Transverse colon (tissue), 4 donors: ENCODE measurements around the gene ANKRD30B. TPM values are rescaled to one million over a fixed set of nuclear protein-coding genes. Genes with fewer than 3 reads are reported as not detected.
"Not testable (repeated sequence)": the region's sequence is repeated elsewhere in the genome, so short reads cannot be mapped to it uniquely, and the experiment has no call there.

Experiments used
- DNase-seq: peaks from one replicate; pipeline ENCODE4 v3.0.0-alpha.2; 2019
- H3K27ac ChIP-seq, 4 donors: fragments of 200-600 bp; sonication (generic); 2 replicates each; pipeline ENCODE4 v1.5.1; 2016 to 2018; ENCODE audit warnings: inconsistent platforms in 4 of 4
- H3K27me3 ChIP-seq: fragments of 200-600 bp; sonication (generic); 2 replicates; pipeline ENCODE4 v1.5.1; 2017; ENCODE audit warnings: inconsistent platforms
- H3K36me3 ChIP-seq, 4 donors: fragments of 200-600 bp; sonication (generic); 2 replicates each; pipeline ENCODE4 v1.5.1; 2017 to 2019; ENCODE audit warnings: inconsistent platforms in 4 of 4
- H3K4me1 ChIP-seq, 4 donors: fragments of 200-600 bp; sonication (generic); 2 replicates each; pipeline ENCODE4 v1.5.1; 2017 to 2020; ENCODE audit warnings: inconsistent platforms in 4 of 4
- H3K4me3 ChIP-seq, 4 donors: fragments of 200-600 bp; sonication (generic); 1 replicate in 1 of 4; 2 replicates in 3 of 4; pipeline versions ENCODE4 v1.5.1 to v1.6.1; 2017 to 2019; ENCODE audit warnings: inconsistent platforms in 4 of 4
- H3K9me3 ChIP-seq, 2 donors: fragments of 200-600 bp; sonication (generic); 2 replicates each; pipeline ENCODE4 v1.5.1; 2017 to 2019; ENCODE audit warnings: inconsistent platforms in 2 of 2
- EP300 ChIP-seq: sonication (generic); formaldehyde crosslinking; IDR thresholded peaks from one replicate; pipeline ENCODE4 v1.6.1; 2017; ENCODE audit warnings: antibody characterized with exemption, low read depth
- POLR2A ChIP-seq: fragments of 450-650 bp; IDR thresholded peaks from one replicate; pipeline ENCODE4 v1.6.1; 2016; ENCODE audit warnings: antibody characterized with exemption, mild to moderate bottlenecking, moderate library complexity
- POLR2AphosphoS5 ChIP-seq, 3 donors: sonication (generic); formaldehyde crosslinking; IDR thresholded peaks; one replicate each; pipeline ENCODE4 v1.6.1; 2016; ENCODE audit warnings: antibody characterized with exemption in 3 of 3
- WGBS, 2 donors: methylation state at CpG; one replicate each; pipeline ENCODE4 v1.1.5; 2018; ENCODE audit warnings: low coverage in 1 of 2; 5-methylcytosine and 5-hydroxymethylcytosine counted together
- in situ Hi-C, 4 donors: fragments of 200-750 bp; cut with MboI; loops; one replicate each; pipeline versions ENCODE4 v1.15.0 to v1.15.1; 2017; ENCODE audit warnings: low sequenced_read_pairs in 3 of 4, low pct_ligation_motif_present in 1 of 4, low pct_unique_long_range_greater_than_20kb in 1 of 4
- intact Hi-C: fragments of 100-400 bp; cut with DNase I; formaldehyde crosslinking; loops from one replicate; pipeline ENCODE4 v1.15.1; 2023; ENCODE audit warnings: low total_unique reads
- total RNA-seq, 4 donors: library from RNA; depleted of rRNA; stranded (reverse); fragments of >200 nt; gene quantifications; one replicate each; pipeline ENCODE4 v1.1.0, GENCODE V29; 2016
- TF ChIP-seq, protein P1 (sequence below), 5 experiments: fragments of 200-600 bp in 3 of 5; fragments of 450-650 bp in 2 of 5; sonication (generic) in 3 of 5; IDR thresholded peaks; 1 replicate in 2 of 5; 2 replicates in 3 of 5; pipeline ENCODE4 v1.5.1; 2016 to 2017; ENCODE audit warnings: antibody characterized with exemption in 5 of 5, inconsistent platforms in 3 of 5, mild to moderate bottlenecking in 2 of 5, moderate library complexity in 1 of 5

ANKRD30B gene
- total RNA-seq, 4 donors from 2014 or later: 0.79 TPM; not detected in 3

DNA sequence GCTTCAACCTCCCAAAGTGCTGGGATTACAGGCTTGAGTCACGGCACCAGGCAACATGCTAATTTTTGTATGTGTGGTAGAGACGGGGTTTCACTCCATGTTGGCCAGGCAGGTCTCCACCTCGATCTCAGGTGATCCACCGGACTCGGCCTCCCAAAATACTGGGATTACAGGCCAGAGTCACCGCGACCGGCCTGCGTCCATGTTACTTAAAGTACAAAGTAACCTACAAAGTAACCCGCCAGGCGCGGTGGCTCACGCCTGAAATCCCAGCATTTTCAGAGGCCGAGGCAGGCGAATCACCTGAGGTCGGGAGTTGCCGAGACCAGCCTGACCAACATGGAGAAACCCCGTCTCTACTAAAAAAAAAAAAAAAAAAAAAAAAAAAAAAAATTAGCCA is 1.1 kb upstream of the ANKRD30B start:
- no peak for DNase-seq
- H3K27me3 ChIP-seq: peaks cover 13% of the 10 kb centered on the region
- 94% methylated on average over 18 of the region's 18 CpGs; no CpG with 5 or more reads in 1 of the 2 donors for WGBS, 2 donors
- H3K4me3 ChIP-seq: no peak overlapping the region
- in situ Hi-C loops: no loop called here
- intact Hi-C loops: loop anchor here (10.0 kb wide), 1 partner anchor 902 kb away; no protein-coding TSS in a partner anchor
- no peaks in the 10 kb centered on the region for H3K4me1 ChIP-seq
- H3K36me3 ChIP-seq: no peaks in the 10 kb centered on the region
- TF ChIP-seq EP300 (no peak), POLR2AphosphoS5 (IDR thresholded peaks at IDR 0.05) (no peak), POLR2A (no peak)
- TF ChIP-seq, protein P1, sequence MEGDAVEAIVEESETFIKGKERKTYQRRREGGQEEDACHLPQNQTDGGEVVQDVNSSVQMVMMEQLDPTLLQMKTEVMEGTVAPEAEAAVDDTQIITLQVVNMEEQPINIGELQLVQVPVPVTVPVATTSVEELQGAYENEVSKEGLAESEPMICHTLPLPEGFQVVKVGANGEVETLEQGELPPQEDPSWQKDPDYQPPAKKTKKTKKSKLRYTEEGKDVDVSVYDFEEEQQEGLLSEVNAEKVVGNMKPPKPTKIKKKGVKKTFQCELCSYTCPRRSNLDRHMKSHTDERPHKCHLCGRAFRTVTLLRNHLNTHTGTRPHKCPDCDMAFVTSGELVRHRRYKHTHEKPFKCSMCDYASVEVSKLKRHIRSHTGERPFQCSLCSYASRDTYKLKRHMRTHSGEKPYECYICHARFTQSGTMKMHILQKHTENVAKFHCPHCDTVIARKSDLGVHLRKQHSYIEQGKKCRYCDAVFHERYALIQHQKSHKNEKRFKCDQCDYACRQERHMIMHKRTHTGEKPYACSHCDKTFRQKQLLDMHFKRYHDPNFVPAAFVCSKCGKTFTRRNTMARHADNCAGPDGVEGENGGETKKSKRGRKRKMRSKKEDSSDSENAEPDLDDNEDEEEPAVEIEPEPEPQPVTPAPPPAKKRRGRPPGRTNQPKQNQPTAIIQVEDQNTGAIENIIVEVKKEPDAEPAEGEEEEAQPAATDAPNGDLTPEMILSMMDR (IDR thresholded peaks at IDR 0.05): no peak
- no peak overlapping the region for H3K27ac ChIP-seq
- H3K9me3 ChIP-seq: no peaks in the 10 kb centered on the region

- TF ChIP-seq, protein P1 (IDR thresholded peaks at IDR 0.05): no peak
- TF ChIP-seq POLR2AphosphoS5 (IDR thresholded peaks at IDR 0.05): no peak
- no peak for TF ChIP-seq POLR2A
- no peak for TF ChIP-seq EP300
- WGBS, 2 donors: 60 to 83% methylated on average over 3 to 15 of the region's 15 CpGs
- no peak overlapping the region for H3K27ac ChIP-seq
Observed at GRCh38 chr18:14748496-14748895, 524 bp downstream of the ANKRD30B start.

GRCh38 chr18:14763566-14763965 is 15.6 kb downstream of the ANKRD30B start:
- 77 to 94% methylated on average over 5 of the region's 5 CpGs for WGBS, 2 donors
- DNase-seq, H3K36me3 ChIP-seq, H3K9me3 ChIP-seq, H3K4me1 ChIP-seq, H3K27me3 ChIP-seq, in situ Hi-C loops, H3K27ac ChIP-seq, H3K4me3 ChIP-seq, intact Hi-C loops: not testable (repeated sequence)

More at GRCh38 chr18:14748496-14748895, 524 bp downstream of the ANKRD30B start:
- in situ Hi-C loops: no loop called here
- peaks cover 13% of the 10 kb centered on the region for H3K27me3 ChIP-seq
- no peaks in the 10 kb centered on the region for H3K9me3 ChIP-seq
- no peak for DNase-seq
- intact Hi-C loops: loop anchor here (10.0 kb wide), 1 partner anchor 904 kb away; no protein-coding TSS in a partner anchor
- H3K36me3 ChIP-seq: no peaks in the 10 kb centered on the region
- no peaks in the 10 kb centered on the region for H3K4me1 ChIP-seq
- H3K4me3 ChIP-seq: no peak overlapping the region

- in situ Hi-C loops (no loop called here), intact Hi-C loops (no loop called here)
- H3K4me1 ChIP-seq: no peaks in the 10 kb centered on the region
- no peak overlapping the region for H3K27ac ChIP-seq
- H3K9me3 ChIP-seq: no peaks in the 10 kb centered on the region
- no peaks in the 10 kb centered on the region for H3K27me3 ChIP-seq
- TF ChIP-seq POLR2AphosphoS5 (IDR thresholded peaks at IDR 0.05) (no peak), EP300 (no peak), POLR2A (no peak)
- TF ChIP-seq, protein P1 (IDR thresholded peaks at IDR 0.05): no peak
- no peak for DNase-seq
- H3K36me3 ChIP-seq: no peaks in the 10 kb centered on the region
- H3K4me3 ChIP-seq: no peak overlapping the region
Observed at GRCh38 chr18:14767474-14767873, 19.5 kb downstream of the ANKRD30B start.

GRCh38 chr18:14768241-14768640 is 20.3 kb downstream of the ANKRD30B start:
- TF ChIP-seq EP300 (no peak), POLR2AphosphoS5 (IDR thresholded peaks at IDR 0.05) (no peak), POLR2A (no peak)
- TF ChIP-seq, protein P1 (IDR thresholded peaks at IDR 0.05): no peak
- Histone ChIP-seq H3K27me3 (no peaks in the 10 kb centered on the region), H3K4me3 (no peak overlapping the region), H3K36me3 (no peaks in the 10 kb centered on the region), H3K4me1 (no peaks in the 10 kb centered on the region), H3K27ac (no peak overlapping the region), H3K9me3 (no peaks in the 10 kb centered on the region)
- WGBS, 2 donors: 0 to 31% methylated on average over 1 of the region's 1 CpG
- in situ Hi-C loops: no loop called here
- intact Hi-C loops: no loop called here
- no peak for DNase-seq
